IMR-90 (cell line): ENCODE data around the gene AP2B1. TPM values are rescaled to one million over a fixed set of nuclear protein-coding genes. Genes with fewer than 3 reads are reported as not detected.

Source experiments
- ATAC-seq: fragments of 200-7000 bp; cut with Tn5 transposase; 2 replicates; pipeline ENCODE4 v1.9.1; 2020; ENCODE audit warnings: low read depth, mild to moderate bottlenecking, moderate library complexity
- BruUV-seq: library from RNA; stranded (reverse); fragments of 400-500 nt; replicated peaks from 2 replicates; lab custom pipeline; 2021; lab: Mats Ljungman, UMichigan
- CTCF ChIA-PET: fragments of 300-600 bp; formaldehyde crosslinking; extraction: SDS; loops from one replicate; lab custom pipeline; 2021; ENCODE audit warnings: antibody characterized with exemption; lab: Yijun Ruan, JAX
- POLR2A ChIA-PET: fragments of 300-600 bp; sonication (Branson Sonifier 250); formaldehyde crosslinking; loops from one replicate; lab custom pipeline; 2022; ENCODE audit warnings: antibody characterized with exemption; ENCODE audit not compliant: unreplicated experiment; lab: Charles Lee
- DNase-seq: peaks from one replicate; pipeline ENCODE4 v3.0.0; 2013
- H2AFZ ChIP-seq: replicated peaks from 2 replicates; pipeline ENCODE3; 2013; ENCODE audit warnings: low read length, mild to moderate bottlenecking; ENCODE audit not compliant: poor library complexity
- H2AK5ac ChIP-seq: 2 replicates; pipeline ENCODE4 v1.6.1; 2013; ENCODE audit warnings: low read depth, low read length, inconsistent platforms
- H2AK9ac ChIP-seq: replicated peaks from 2 replicates; pipeline ENCODE3; 2013; ENCODE audit warnings: mild to moderate bottlenecking, low read depth, low read length, moderate library complexity; ENCODE audit not compliant: poor library complexity
- H2BK120ac ChIP-seq: 2 replicates; pipeline ENCODE4 v1.6.1; 2013; ENCODE audit warnings: low read depth, low read length, inconsistent platforms
- H2BK15ac ChIP-seq: 3 replicates; pipeline ENCODE4 v1.6.1; 2013; ENCODE audit warnings: low read depth, low read length, inconsistent platforms
- H2BK20ac ChIP-seq: 2 replicates; pipeline ENCODE4 v1.6.1; 2013; ENCODE audit warnings: low read depth, mild to moderate bottlenecking, inconsistent platforms, low read length, moderate library complexity
- H2BK5ac ChIP-seq: 2 replicates; pipeline ENCODE4 v1.6.1; 2013; ENCODE audit warnings: mild to moderate bottlenecking, low read depth, low read length, inconsistent platforms; ENCODE audit not compliant: poor library complexity, severe bottlenecking
- H3K14ac ChIP-seq: replicated peaks from 2 replicates; pipeline ENCODE4 v1.6.1; 2013; ENCODE audit warnings: low read depth, low read length, inconsistent platforms
- H3K18ac ChIP-seq: 2 replicates; pipeline ENCODE4 v1.6.1; 2013; ENCODE audit warnings: low read depth, low read length, control low read depth
- H3K23ac ChIP-seq: 2 replicates; pipeline ENCODE4 v1.6.1; 2013; ENCODE audit warnings: low read depth, low read length, inconsistent platforms
- H3K27ac ChIP-seq: 2 replicates; pipeline ENCODE4 v1.5.1; 2013; ENCODE audit warnings: mild to moderate bottlenecking, control low read depth, low read length; ENCODE audit not compliant: insufficient read depth
- H3K27me3 ChIP-seq: 2 replicates; pipeline ENCODE4 v1.6.1; 2013; ENCODE audit warnings: low read length; ENCODE audit not compliant: control insufficient read depth, insufficient read depth
- H3K36me3 ChIP-seq: 2 replicates; pipeline ENCODE4 v1.6.1; 2013; ENCODE audit warnings: low read length, mixed read lengths; ENCODE audit not compliant: control insufficient read depth, insufficient read depth
- H3K4ac ChIP-seq: 2 replicates; pipeline ENCODE4 v1.6.1; 2013; ENCODE audit warnings: low read depth, low read length, inconsistent platforms
- H3K4me1 ChIP-seq: 2 replicates; pipeline ENCODE4 v1.6.1; 2013; ENCODE audit warnings: low read length, mixed read lengths; ENCODE audit not compliant: control insufficient read depth, insufficient read depth
- H3K4me2 ChIP-seq: 2 replicates; pipeline ENCODE4 v1.6.1; 2013; ENCODE audit warnings: low read depth, mild to moderate bottlenecking, control low read depth, low read length, moderate library complexity
- H3K4me3 ChIP-seq: 2 replicates; pipeline ENCODE4 v1.5.1; 2013; ENCODE audit warnings: low read depth, mild to moderate bottlenecking, control low read depth, low read length, moderate library complexity; ENCODE audit not compliant: insufficient read depth
- H3K56ac ChIP-seq: 2 replicates; pipeline ENCODE4 v1.6.1; 2013; ENCODE audit warnings: low read length, inconsistent platforms; ENCODE audit not compliant: insufficient read depth; ENCODE audit errors: extremely low read depth
- H3K79me1 ChIP-seq, 2 experiments: 2 replicates each; pipeline ENCODE4 v1.6.1; 2013; ENCODE audit warnings: low read length in 2 of 2, inconsistent platforms in 1 of 2, low read depth in 1 of 2
- H3K9ac ChIP-seq: 2 replicates; pipeline ENCODE4 v1.6.1; 2013; ENCODE audit warnings: low read depth, low read length, control low read depth
- H3K9me1 ChIP-seq: 2 replicates; pipeline ENCODE4 v1.6.1; 2013; ENCODE audit warnings: low read length, inconsistent platforms; ENCODE audit not compliant: insufficient read depth
- H3K9me3 ChIP-seq: 2 replicates; pipeline ENCODE4 v1.6.1; 2013; ENCODE audit warnings: low read length; ENCODE audit not compliant: control insufficient read depth, insufficient read depth
- H4K20me1 ChIP-seq: 2 replicates; pipeline ENCODE4 v1.6.1; 2013; ENCODE audit warnings: low read length, inconsistent platforms; ENCODE audit not compliant: insufficient read depth
- H4K5ac ChIP-seq: 2 replicates; pipeline ENCODE4 v1.6.1; 2013; ENCODE audit warnings: mild to moderate bottlenecking, low read depth, low read length, control low read depth
- H4K8ac ChIP-seq, 2 experiments: 2 replicates each; pipeline ENCODE4 v1.6.1; 2013; ENCODE audit warnings: low read depth in 2 of 2, low read length in 2 of 2, control low read depth in 1 of 2, inconsistent platforms in 1 of 2
- H4K91ac ChIP-seq: 2 replicates; pipeline ENCODE4 v1.6.1; 2013; ENCODE audit warnings: low read depth, low read length, inconsistent platforms; ENCODE audit not compliant: insufficient read depth
- CEBPB ChIP-seq: IDR thresholded peaks from 2 replicates; pipeline ENCODE4 v1.6.1; 2012; ENCODE audit warnings: low read depth, low read length, improper control_type of control experiment
- CHD1 ChIP-seq: IDR thresholded peaks from 2 replicates; pipeline ENCODE4 v1.6.1; 2012; ENCODE audit warnings: low read depth, low read length, improper control_type of control experiment
- MAZ ChIP-seq: IDR thresholded peaks from 2 replicates; pipeline ENCODE4 v1.6.1; 2012; ENCODE audit warnings: low read depth, mild to moderate bottlenecking, low read length, improper control_type of control experiment, moderate library complexity, borderline replicate concordance
- MXI1 ChIP-seq: IDR thresholded peaks from 2 replicates; pipeline ENCODE4 v1.6.1; 2012; ENCODE audit warnings: low read depth, mild to moderate bottlenecking, low read length, moderate library complexity, borderline replicate concordance
- POLR2A ChIP-seq: IDR thresholded peaks from 2 replicates; pipeline ENCODE4 v1.6.1; 2012; ENCODE audit warnings: mild to moderate bottlenecking, low read depth, low read length
- RCOR1 ChIP-seq: IDR thresholded peaks from 2 replicates; pipeline ENCODE4 v1.6.1; 2012; ENCODE audit warnings: mild to moderate bottlenecking, low read length, improper control_type of control experiment; ENCODE audit not compliant: insufficient replicate concordance
- RFX5 ChIP-seq: IDR thresholded peaks from 2 replicates; pipeline ENCODE4 v1.8.0; 2012; ENCODE audit warnings: low read depth, mild to moderate bottlenecking, low read length, moderate library complexity
- SMC3 ChIP-seq: fragments of 150-350 bp; IDR thresholded peaks from 2 replicates; pipeline ENCODE4 v1.6.1; 2016; ENCODE audit warnings: low read depth, mild to moderate bottlenecking, antibody characterized with exemption, low read length, moderate library complexity
- WGBS, 2 experiments: methylation state at CpG; one replicate each; pipeline versions ENCODE4 v1.1.5 to v1.1.7; 2013; ENCODE audit warnings: missing lambda C conversion rate in 2 of 2; ENCODE audit not compliant: insufficient read length in 1 of 2; ENCODE audit errors: extremely low coverage in 2 of 2; 5-methylcytosine and 5-hydroxymethylcytosine counted together
- dilution Hi-C: fragments of 300-500 bp; cut with HindIII; formaldehyde crosslinking; loops from one replicate; pipeline ENCODE4 v1.14.3; 2018; ENCODE audit warnings: low sequenced_read_pairs; ENCODE audit not compliant: unreplicated experiment
- in situ Hi-C: fragments of 300-500 bp; cut with MboI; formaldehyde crosslinking; loops from 3 replicates; pipeline ENCODE4 v1.14.3; 2019; ENCODE audit warnings: low sequenced_read_pairs, inconsistent platforms, mixed read lengths
- intact Hi-C: fragments of 100-400 bp; cut with micrococcal nuclease; formaldehyde crosslinking; loops from 2 replicates; pipeline ENCODE4 v1.10.0; 2022
- polyA plus RNA-seq, 3 experiments: library from polyadenylated mRNA; depleted of rRNA; stranded (reverse); fragments of >200 nt; gene quantifications; 2 replicates each; pipeline ENCODE4 v1.2.3, GENCODE V29; 2012; ENCODE audit warnings: low replicate concordance in 1 of 3
- total RNA-seq: library from RNA; depleted of rRNA; stranded (reverse); fragments of >200 nt; gene quantifications from 2 replicates; pipeline ENCODE4 v1.2.3, GENCODE V29; 2012
- TF ChIP-seq, protein P1 (sequence below): fragments of 150-350 bp; IDR thresholded peaks from 2 replicates; pipeline ENCODE4 v1.6.1; 2016; ENCODE audit warnings: low read depth, mild to moderate bottlenecking, low read length, moderate library complexity, borderline replicate concordance
- TF ChIP-seq, protein P2 (sequence below): conservative IDR thresholded peaks from 2 replicates; pipeline ENCODE4 v1.5.1; 2012; ENCODE audit warnings: mild to moderate bottlenecking, low read depth, low read length, improper control_type of control experiment

The AP2B1 gene
- total and polyA plus RNA-seq, 2 of the 4 experiments (the other 2 are of a cell fraction), result 102 to 125 TPM

DNA sequence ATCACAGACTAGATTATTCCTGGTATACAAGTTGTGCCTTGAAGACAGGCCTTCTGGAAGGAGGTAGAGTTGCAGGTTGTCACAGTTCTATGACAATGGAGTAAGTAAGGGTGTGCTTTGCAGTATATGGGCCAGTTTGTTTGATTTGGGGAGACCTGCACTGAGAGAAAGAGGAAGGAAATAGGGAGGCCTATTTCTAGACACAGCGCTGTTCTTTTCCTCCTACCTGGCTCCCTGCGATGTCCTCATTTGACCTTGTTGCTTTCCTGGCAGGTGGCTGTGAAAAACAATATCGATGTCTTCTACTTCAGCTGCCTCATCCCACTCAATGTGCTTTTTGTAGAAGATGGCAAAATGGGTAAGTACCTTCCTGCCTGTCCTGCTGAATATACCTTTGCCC, 121.8 kb downstream of the AP2B1 start:
- no peak overlapping the region for H3K4me2 ChIP-seq
- no peak overlapping the region for H3K14ac ChIP-seq
- H2AK5ac ChIP-seq, result no peak overlapping the region
- peaks cover 6 to 14% of the 10 kb centered on the region in 2 experiments; a peak in 3 of 4 replicates for H3K79me1 ChIP-seq
- no TSS peak for BruUV-seq
- ChIA-PET CTCF (no interaction called here), POLR2A (no interaction called here)
- WGBS, 2 experiments, result no CpG with 5 or more reads among the region's 3 CpGs
- H3K4ac ChIP-seq, result no peak overlapping the region
- dilution Hi-C loops, result no loop called here
- H2BK20ac ChIP-seq, result no peak overlapping the region
- H2BK15ac ChIP-seq, result no peak overlapping the region
- DNase-seq (no peak), ATAC-seq (no peak)
- H3K23ac ChIP-seq, result no peak overlapping the region
- H3K9me1 ChIP-seq, result no peaks in the 10 kb centered on the region
- H3K4me1 ChIP-seq, result peaks cover 2% of the 10 kb centered on the region
- no peak overlapping the region for H2BK120ac ChIP-seq
- no peak overlapping the region for H3K9ac ChIP-seq
- no peak overlapping the region for H4K8ac ChIP-seq
- no peak overlapping the region for H4K5ac ChIP-seq
- H3K36me3 ChIP-seq, result peaks cover 17% of the 10 kb centered on the region
- in situ Hi-C loops, result no loop called here
- H2BK5ac ChIP-seq, result no peak overlapping the region
- H3K56ac ChIP-seq, result no peak overlapping the region
- intact Hi-C loops, result no loop called here
- H4K20me1 ChIP-seq, result peaks cover 10% of the 10 kb centered on the region; the same call in 1 of the 2 replicates
- H2AFZ ChIP-seq, result no peak overlapping the region
- H3K9me3 ChIP-seq, result no peaks in the 10 kb centered on the region
- no peak overlapping the region for H3K18ac ChIP-seq
- TF ChIP-seq POLR2A (no peak), CHD1 (no peak), MXI1 (no peak), MAZ (no peak), RFX5 (no peak), SMC3 (no peak), RCOR1 (no peak), CEBPB (no peak)
- TF ChIP-seq, protein P1, sequence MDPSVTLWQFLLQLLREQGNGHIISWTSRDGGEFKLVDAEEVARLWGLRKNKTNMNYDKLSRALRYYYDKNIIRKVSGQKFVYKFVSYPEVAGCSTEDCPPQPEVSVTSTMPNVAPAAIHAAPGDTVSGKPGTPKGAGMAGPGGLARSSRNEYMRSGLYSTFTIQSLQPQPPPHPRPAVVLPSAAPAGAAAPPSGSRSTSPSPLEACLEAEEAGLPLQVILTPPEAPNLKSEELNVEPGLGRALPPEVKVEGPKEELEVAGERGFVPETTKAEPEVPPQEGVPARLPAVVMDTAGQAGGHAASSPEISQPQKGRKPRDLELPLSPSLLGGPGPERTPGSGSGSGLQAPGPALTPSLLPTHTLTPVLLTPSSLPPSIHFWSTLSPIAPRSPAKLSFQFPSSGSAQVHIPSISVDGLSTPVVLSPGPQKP, result no peak
- TF ChIP-seq, protein P2, sequence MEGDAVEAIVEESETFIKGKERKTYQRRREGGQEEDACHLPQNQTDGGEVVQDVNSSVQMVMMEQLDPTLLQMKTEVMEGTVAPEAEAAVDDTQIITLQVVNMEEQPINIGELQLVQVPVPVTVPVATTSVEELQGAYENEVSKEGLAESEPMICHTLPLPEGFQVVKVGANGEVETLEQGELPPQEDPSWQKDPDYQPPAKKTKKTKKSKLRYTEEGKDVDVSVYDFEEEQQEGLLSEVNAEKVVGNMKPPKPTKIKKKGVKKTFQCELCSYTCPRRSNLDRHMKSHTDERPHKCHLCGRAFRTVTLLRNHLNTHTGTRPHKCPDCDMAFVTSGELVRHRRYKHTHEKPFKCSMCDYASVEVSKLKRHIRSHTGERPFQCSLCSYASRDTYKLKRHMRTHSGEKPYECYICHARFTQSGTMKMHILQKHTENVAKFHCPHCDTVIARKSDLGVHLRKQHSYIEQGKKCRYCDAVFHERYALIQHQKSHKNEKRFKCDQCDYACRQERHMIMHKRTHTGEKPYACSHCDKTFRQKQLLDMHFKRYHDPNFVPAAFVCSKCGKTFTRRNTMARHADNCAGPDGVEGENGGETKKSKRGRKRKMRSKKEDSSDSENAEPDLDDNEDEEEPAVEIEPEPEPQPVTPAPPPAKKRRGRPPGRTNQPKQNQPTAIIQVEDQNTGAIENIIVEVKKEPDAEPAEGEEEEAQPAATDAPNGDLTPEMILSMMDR, result no peak
- H3K4me3 ChIP-seq, result no peak overlapping the region
- H3K27me3 ChIP-seq, result no peaks in the 10 kb centered on the region
- H4K91ac ChIP-seq, result no peak overlapping the region
- H3K27ac ChIP-seq, result no peak overlapping the region
- no peak overlapping the region for H2AK9ac ChIP-seq
